SK-N-SH treated with all-trans-retinoic acid at 6 μM for 48 hours (cell line): Measurements from ENCODE around the gene NRXN3.

Experiments used
- ARNTL ChIP-seq: fragments of 450-650 bp; formaldehyde crosslinking; IDR thresholded peaks from 2 replicates; pipeline ENCODE4 v1.5.0; 2020; ENCODE audit warnings: low read depth, mild to moderate bottlenecking, moderate library complexity, borderline replicate concordance
- BACH2 ChIP-seq: fragments of 250-450 bp; sonication (Bioruptor Pico); IDR thresholded peaks from 2 replicates; pipeline ENCODE4 v1.9.0; 2021; ENCODE audit warnings: mild to moderate bottlenecking, borderline replicate concordance
- CREB5 ChIP-seq: fragments of 250-450 bp; sonication (Bioruptor Pico); IDR thresholded peaks from 2 replicates; pipeline ENCODE4 v1.5.1; 2020; ENCODE audit warnings: low read depth, mild to moderate bottlenecking, moderate library complexity
- CSDC2 ChIP-seq: fragments of 250-450 bp; sonication (Bioruptor Pico); IDR thresholded peaks from 2 replicates; pipeline ENCODE4 v1.5.0; 2020; ENCODE audit warnings: mild to moderate bottlenecking, moderate library complexity
- ESRRG ChIP-seq: fragments of 250-450 bp; sonication (Bioruptor Pico); IDR thresholded peaks from 2 replicates; pipeline ENCODE4 v1.6.1; 2021; ENCODE audit warnings: mild to moderate bottlenecking
- OSR1 ChIP-seq: fragments of 250-450 bp; sonication (Bioruptor Pico); IDR thresholded peaks from 2 replicates; pipeline ENCODE4 v1.8.0; 2022; ENCODE audit warnings: moderate library complexity, mild to moderate bottlenecking, inconsistent platforms
- PATZ1 ChIP-seq: fragments of 250-450 bp; sonication (Bioruptor Pico); IDR thresholded peaks from 2 replicates; pipeline ENCODE4 v1.8.0; 2020; ENCODE audit warnings: mild to moderate bottlenecking, moderate library complexity, borderline replicate concordance
- POU6F1 ChIP-seq: fragments of 250-450 bp; sonication (Bioruptor Pico); IDR thresholded peaks from 2 replicates; pipeline ENCODE4 v1.8.0; 2021; ENCODE audit warnings: low read depth, mild to moderate bottlenecking, moderate library complexity, borderline replicate concordance
- PPARA ChIP-seq: fragments of 250-450 bp; sonication (Bioruptor Pico); IDR thresholded peaks from 2 replicates; pipeline ENCODE4 v1.5.0; 2020; ENCODE audit warnings: mild to moderate bottlenecking, borderline replicate concordance
- RARB ChIP-seq: fragments of 250-450 bp; sonication (Bioruptor Pico); IDR thresholded peaks from 2 replicates; pipeline ENCODE4 v1.8.0; 2021; ENCODE audit warnings: mild to moderate bottlenecking, moderate library complexity
- TOX ChIP-seq: fragments of 250-450 bp; sonication (Bioruptor Pico); IDR thresholded peaks from 2 replicates; pipeline ENCODE4 v1.8.0; 2021; ENCODE audit warnings: mild to moderate bottlenecking, moderate library complexity, borderline replicate concordance
- ZFP3 ChIP-seq: fragments of 250-450 bp; sonication (Bioruptor Pico); IDR thresholded peaks from 2 replicates; pipeline ENCODE4 v1.5.0; 2020; ENCODE audit warnings: mild to moderate bottlenecking, moderate library complexity
- ZNF565 ChIP-seq: fragments of 450-650 bp; formaldehyde crosslinking; conservative IDR thresholded peaks from 2 replicates; pipeline ENCODE4 v1.5.0; 2020; ENCODE audit warnings: low read depth, mild to moderate bottlenecking, moderate library complexity
- ZNF8 ChIP-seq: fragments of 450-650 bp; formaldehyde crosslinking; IDR thresholded peaks from 2 replicates; pipeline ENCODE4 v1.5.0; 2020; ENCODE audit warnings: mild to moderate bottlenecking, moderate library complexity

GRCh38 chr14:79724934-79725717, 1555.0 kb downstream of the NRXN3 start:
- TF ChIP-seq ZFP3 (CRISPR knock-in tag) (no peak), POU6F1 (no peak), CREB5 (CRISPR knock-in tag) (no peak), ARNTL (CRISPR knock-in tag) (no peak), ZNF8 (CRISPR knock-in tag) (no peak), ZNF565 (CRISPR knock-in tag) (no peak), CSDC2 (CRISPR knock-in tag) (no peak), ESRRG (CRISPR knock-in tag) (no peak), PATZ1 (CRISPR knock-in tag) (no peak), PPARA (CRISPR knock-in tag) (no peak), TOX (CRISPR knock-in tag) (no peak), RARB (no peak), BACH2 (CRISPR knock-in tag) (no peak), OSR1 (CRISPR knock-in tag) (no peak)
